Measurements from ENCODE around the gene JARID2. TPM values are rescaled to one million over a fixed set of nuclear protein-coding genes. Genes with fewer than 3 reads are reported as not detected.

The JARID2 gene
- total RNA-seq, 1 experiment from 2014 or later: 180 TPM

GRCh38 chr6:15510121-15510520, 264.3 kb downstream of the JARID2 start:
- Mint-ChIP-seq H3K27me3 (ENCODE audit: low read depth) (no peaks in the 10 kb centered on the region), H3K9me3 (no peaks in the 10 kb centered on the region), H3K27ac (peak overlapping the region; percentile 78; the same call in 1 of the 2 replicates), H3K36me3 (peaks cover 91% of the 10 kb centered on the region), H3K4me1 (peaks cover 40% of the 10 kb centered on the region), H3K4me3 (no peak overlapping the region)
- TF ChIP-seq NR3C1 (CRISPR knock-in tag; conservative IDR thresholded peaks at IDR 0.05; ENCODE audit: low read depth): no peak
- no peak for TF ChIP-seq FOXP1 (CRISPR knock-in tag; IDR thresholded peaks at IDR 0.05; ENCODE audit: borderline replicate concordance)
- no peak for TF ChIP-seq HMGXB4 (CRISPR knock-in tag; IDR thresholded peaks at IDR 0.05)
- no peak for TF ChIP-seq NR1H2 (CRISPR knock-in tag; IDR thresholded peaks at IDR 0.05)
- no peak for TF ChIP-seq RELA (CRISPR knock-in tag; IDR thresholded peaks at IDR 0.05; ENCODE audit: borderline replicate concordance)
- TF ChIP-seq MXD4 (CRISPR knock-in tag; IDR thresholded peaks at IDR 0.05; ENCODE audit: borderline replicate concordance): no peak
- no peak for TF ChIP-seq USF2 (CRISPR knock-in tag; IDR thresholded peaks at IDR 0.05)
- TF ChIP-seq TCF7 (CRISPR knock-in tag; IDR thresholded peaks at IDR 0.05; ENCODE audit: low read depth): no peak
- no peak for TF ChIP-seq IRF1 (CRISPR knock-in tag; IDR thresholded peaks at IDR 0.05)
- TF ChIP-seq ZNF416 (CRISPR knock-in tag; IDR thresholded peaks at IDR 0.05): no peak
- no peak for TF ChIP-seq ETV6 (CRISPR knock-in tag; IDR thresholded peaks at IDR 0.05)
- no peak for TF ChIP-seq E2F5 (CRISPR knock-in tag; IDR thresholded peaks at IDR 0.05)
- no peak for TF ChIP-seq ZMAT4 (CRISPR knock-in tag; IDR thresholded peaks at IDR 0.05)
- TF ChIP-seq JAZF1 (CRISPR knock-in tag; IDR thresholded peaks at IDR 0.05): no peak
- no peak for TF ChIP-seq CREM (CRISPR knock-in tag; IDR thresholded peaks at IDR 0.05)
- TF ChIP-seq ARID4B (CRISPR knock-in tag; IDR thresholded peaks at IDR 0.05; ENCODE audit: borderline replicate concordance): no peak
- TF ChIP-seq GRHL2 (CRISPR knock-in tag; IDR thresholded peaks at IDR 0.05; ENCODE audit: insufficient replicate concordance, severe bottlenecking): no peak
- ChIA-PET POLR2A (no interaction called here), CTCF (no interaction called here)
- DNase-seq (ENCODE audit: low spot score) (no peak), ATAC-seq (no peak)

All from WTC11 (cell line).